H9 (cell line): ENCODE data around the gene CDKL4. TPM values are rescaled to one million over a fixed set of nuclear protein-coding genes. Genes with fewer than 3 reads are reported as not detected.

Experiments used
- DNase-seq: peaks from one replicate; pipeline ENCODE4 v3.0.0-alpha.2; 2017
- H2AFZ ChIP-seq: one replicate; pipeline ENCODE4 v1.6.1; 2013; ENCODE audit warnings: mild to moderate bottlenecking, low read length, control low read depth, moderate library complexity
- H2AK5ac ChIP-seq: 2 replicates; pipeline ENCODE4 v1.6.1; 2013; ENCODE audit warnings: low read length, control low read depth, mixed read lengths; ENCODE audit not compliant: insufficient read length
- H2BK120ac ChIP-seq: one replicate; pipeline ENCODE4 v1.6.1; 2013; ENCODE audit warnings: low read depth, mild to moderate bottlenecking, low read length, control low read depth, inconsistent platforms; ENCODE audit not compliant: poor library complexity, severe bottlenecking
- H2BK12ac ChIP-seq: 2 replicates; pipeline ENCODE4 v1.6.1; 2013; ENCODE audit warnings: low read length, control low read depth, mixed read lengths, low read depth; ENCODE audit not compliant: insufficient read length
- H2BK15ac ChIP-seq: 2 replicates; pipeline ENCODE4 v1.6.1; 2013; ENCODE audit warnings: low read depth, low read length, control low read depth
- H2BK20ac ChIP-seq: one replicate; pipeline ENCODE4 v1.6.1; 2013; ENCODE audit warnings: low read depth, mild to moderate bottlenecking, low read length, control low read depth, inconsistent platforms; ENCODE audit not compliant: poor library complexity, severe bottlenecking
- H2BK5ac ChIP-seq: 2 replicates; pipeline ENCODE4 v1.6.1; 2013; ENCODE audit warnings: low read length, control low read depth, mixed read lengths; ENCODE audit not compliant: insufficient read length
- H3K14ac ChIP-seq: 2 replicates; pipeline ENCODE4 v1.6.1; 2013; ENCODE audit warnings: low read length, control low read depth; ENCODE audit not compliant: insufficient read depth
- H3K18ac ChIP-seq: 2 replicates; pipeline ENCODE4 v1.6.1; 2013; ENCODE audit warnings: low read depth, mild to moderate bottlenecking, mixed read lengths, low read length, control low read depth; ENCODE audit not compliant: insufficient read length
- H3K23ac ChIP-seq: 2 replicates; pipeline ENCODE4 v1.6.1; 2013; ENCODE audit warnings: low read length, control low read depth, mixed read lengths, low read depth; ENCODE audit not compliant: insufficient read length
- H3K23me2 ChIP-seq: 2 replicates; pipeline ENCODE4 v1.6.1; 2013; ENCODE audit warnings: low read depth, mild to moderate bottlenecking, mixed read lengths, low read length, control low read depth; ENCODE audit not compliant: insufficient read length, poor library complexity, severe bottlenecking
- H3K27ac ChIP-seq: 2 replicates; pipeline ENCODE4 v1.5.1; 2013; ENCODE audit warnings: low read length, control low read depth, mixed read lengths, low read depth; ENCODE audit not compliant: insufficient read length
- H3K27me3 ChIP-seq: 2 replicates; pipeline ENCODE4 v1.6.1; 2013; ENCODE audit warnings: low read length, control low read depth, inconsistent platforms; ENCODE audit not compliant: insufficient read depth
- H3K4ac ChIP-seq: 2 replicates; pipeline ENCODE4 v1.6.1; 2013; ENCODE audit warnings: low read depth, mild to moderate bottlenecking, control low read depth, inconsistent platforms, low read length, moderate library complexity
- H3K4me1 ChIP-seq: 2 replicates; pipeline ENCODE4 v1.6.1; 2013; ENCODE audit warnings: low read length, control low read depth, inconsistent platforms; ENCODE audit not compliant: insufficient read depth
- H3K4me2 ChIP-seq: 2 replicates; pipeline ENCODE4 v1.6.1; 2013; ENCODE audit warnings: low read length, control low read depth, mixed read lengths; ENCODE audit not compliant: insufficient read length, insufficient read depth
- H3K56ac ChIP-seq: 2 replicates; pipeline ENCODE4 v1.6.1; 2013; ENCODE audit warnings: low read depth, mild to moderate bottlenecking, mixed read lengths, low read length, control low read depth; ENCODE audit not compliant: insufficient read length
- H3K79me1 ChIP-seq: 2 replicates; pipeline ENCODE4 v1.6.1; 2013; ENCODE audit warnings: low read depth, mild to moderate bottlenecking, moderate library complexity, low read length, control low read depth, inconsistent platforms; ENCODE audit not compliant: insufficient read depth, poor library complexity, severe bottlenecking
- H3K79me2 ChIP-seq: 2 replicates; pipeline ENCODE4 v1.6.1; 2013; ENCODE audit warnings: low read length, control low read depth, inconsistent platforms; ENCODE audit not compliant: insufficient read depth
- H3K9ac ChIP-seq: 2 replicates; pipeline ENCODE4 v1.6.1; 2013; ENCODE audit warnings: low read length, control low read depth, mixed read lengths; ENCODE audit not compliant: insufficient read length; ENCODE audit errors: extremely low read depth
- H3K9me3 ChIP-seq: one replicate; pipeline ENCODE4 v1.6.1; 2013; ENCODE audit warnings: low read depth, low read length, inconsistent platforms; ENCODE audit not compliant: control insufficient read depth
- H3T11ph ChIP-seq: one replicate; pipeline ENCODE4 v1.6.1; 2013; ENCODE audit warnings: mild to moderate bottlenecking, low read length, control low read depth, inconsistent platforms
- H4K20me1 ChIP-seq: one replicate; pipeline ENCODE4 v1.6.1; 2013; ENCODE audit not compliant: control insufficient read depth, insufficient read length, insufficient read depth
- H4K5ac ChIP-seq: 2 replicates; pipeline ENCODE4 v1.6.1; 2013; ENCODE audit warnings: low read depth, mild to moderate bottlenecking, mixed read lengths, low read length, control low read depth; ENCODE audit not compliant: insufficient read length
- H4K8ac ChIP-seq: replicated peaks from 2 replicates; pipeline ENCODE4 v1.6.1; 2013; ENCODE audit warnings: low read length, control low read depth, mixed read lengths, low read depth; ENCODE audit not compliant: insufficient read length
- H4K91ac ChIP-seq: 2 replicates; pipeline ENCODE4 v1.6.1; 2013; ENCODE audit warnings: low read depth, mild to moderate bottlenecking, moderate library complexity, mixed read lengths, low read length, control low read depth; ENCODE audit not compliant: insufficient read length
- H3K27ac Mint-ChIP-seq, 3 experiments: 2 replicates in 2 of 3; 3 replicates in 1 of 3; pipeline ENCODE4 v1.8.0; 2020 to 2021; ENCODE audit warnings: mixed read lengths in 3 of 3, mild to moderate bottlenecking in 1 of 3, moderate library complexity in 1 of 3
- H3K27me3 Mint-ChIP-seq: 2 replicates; pipeline ENCODE4 v1.8.0; 2021; ENCODE audit warnings: low read depth, mild to moderate bottlenecking, moderate library complexity, mixed read lengths
- H3K36me3 Mint-ChIP-seq, 3 experiments: 2 replicates in 2 of 3; 3 replicates in 1 of 3; pipeline ENCODE4 v1.8.0; 2020 to 2021; ENCODE audit warnings: low read depth in 3 of 3, mixed read lengths in 3 of 3; ENCODE audit not compliant: insufficient read depth in 1 of 3
- H3K4me1 Mint-ChIP-seq, 2 experiments: 2 replicates each; pipeline ENCODE4 v1.8.0; 2020; ENCODE audit warnings: mixed read lengths in 2 of 2
- H3K4me3 Mint-ChIP-seq, 2 experiments: 2 replicates in 1 of 2; 3 replicates in 1 of 2; pipeline ENCODE4 v1.8.0; 2020 to 2021; ENCODE audit warnings: mild to moderate bottlenecking in 2 of 2, mixed read lengths in 2 of 2, moderate library complexity in 1 of 2
- H3K9me3 Mint-ChIP-seq, 2 experiments: 2 replicates in 1 of 2; 3 replicates in 1 of 2; pipeline ENCODE4 v1.8.0; 2020; ENCODE audit warnings: mild to moderate bottlenecking in 2 of 2, mixed read lengths in 2 of 2, moderate library complexity in 1 of 2
- CTCF ChIP-seq: fragments of 200-600 bp; sonication (generic); conservative IDR thresholded peaks from 3 replicates; pipeline ENCODE4 v1.8.0; 2021; ENCODE audit warnings: antibody characterized with exemption, mild to moderate bottlenecking
- WGBS: extraction: QIAGEN DNeasy Blood & Tissue Kit; methylation state at CpG from one replicate; pipeline ENCODE4 v1.1.7; 2013; ENCODE audit warnings: missing lambda C conversion rate, low lambda C conversion rate, mixed read lengths; ENCODE audit not compliant: insufficient read length; ENCODE audit errors: extremely low coverage; 5-methylcytosine and 5-hydroxymethylcytosine counted together
- total RNA-seq: library from RNA; stranded (reverse); gene quantifications from 2 replicates; pipeline ENCODE4 v1.2.1, GENCODE V29; 2021

The CDKL4 gene
- total RNA-seq, 1 experiment from 2014 or later: not detected

GRCh38 chr2:39266139-39266805 is 22.5 kb upstream of the CDKL4 start:
- Histone ChIP-seq H4K8ac (no peak overlapping the region), H3K79me1 (no peaks in the 10 kb centered on the region), H3K23ac (no peak overlapping the region), H4K91ac (no peak overlapping the region), H2BK5ac (no peak overlapping the region), H3K23me2 (no peaks in the 10 kb centered on the region), H3K14ac (no peak overlapping the region), H2BK120ac (no peak overlapping the region), H3K9ac (no peak overlapping the region), H2BK15ac (no peak overlapping the region), H2AK5ac (no peak overlapping the region), H3K4me1 (no peaks in the 10 kb centered on the region), H2AFZ (no peak overlapping the region), H3T11ph (no peak overlapping the region), H2BK12ac (no peak overlapping the region), H3K27me3 (no peaks in the 10 kb centered on the region), H3K9me3 (no peaks in the 10 kb centered on the region), H3K56ac (no peak overlapping the region), H4K5ac (no peak overlapping the region), H3K18ac (no peak overlapping the region), H2BK20ac (no peak overlapping the region), H4K20me1 (no peaks in the 10 kb centered on the region), H3K27ac (no peak overlapping the region), H3K4ac (no peak overlapping the region), H3K4me2 (no peak overlapping the region), H3K79me2 (no peaks in the 10 kb centered on the region)
- WGBS: no CpG with 5 or more reads among the region's 3 CpGs
- DNase-seq: no peak
- Mint-ChIP-seq H3K9me3 (no peaks in the 10 kb centered on the region), H3K4me3 (no peak overlapping the region), H3K36me3 (peaks cover 7 to 29% (median 13%) of the 10 kb centered on the region in 3 experiments; a peak in 6 of 7 replicates), H3K27ac (peak overlapping the region; percentile 0 to 82 (median 1); a peak in 3 of 7 replicates), H3K27me3 (no peaks in the 10 kb centered on the region), H3K4me1 (peaks cover 0 to 4% of the 10 kb centered on the region in 2 experiments; a peak in 2 of 4 replicates)
- no peak for TF ChIP-seq CTCF
